Measurements from ENCODE around the gene FOS.

Gene FOS

DNA sequence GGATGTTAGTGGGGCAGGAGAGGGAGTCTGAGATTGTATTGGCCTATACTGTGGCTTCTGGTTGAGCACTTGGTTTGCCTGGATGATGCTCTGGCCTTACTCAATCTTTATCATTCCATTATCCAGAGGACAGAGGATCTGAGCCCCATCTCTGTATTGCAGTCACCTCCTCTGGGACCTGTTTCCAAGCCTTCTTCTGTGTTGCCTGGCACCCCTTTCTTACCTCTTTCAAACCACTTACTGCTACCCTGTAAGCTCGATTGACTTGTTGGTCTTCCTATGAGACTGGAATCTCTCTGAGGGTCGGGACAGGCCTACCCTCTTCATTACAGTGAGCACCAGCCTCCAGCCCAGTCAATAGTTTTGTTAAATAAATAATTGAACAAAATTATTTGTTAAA is 3.0 kb upstream of the FOS start:
- Histone ChIP-seq H3K4me1 (ENCODE audit: control insufficient read depth in 1 of 2, insufficient read depth in 2 of 2, low read length in 2 of 2) (peaks cover 13 to 31% of the 10 kb centered on the region in 2 donors), H3K27me3 (ENCODE audit: control insufficient read depth in 1 of 2, insufficient read depth in 2 of 2, low read length in 2 of 2) (no peaks in the 10 kb centered on the region), H3K9me3 (ENCODE audit: control insufficient read depth in 1 of 2, low read length in 2 of 2) (no peaks in the 10 kb centered on the region), H3K4me3 (ENCODE audit: low read depth in 1 of 2, low read length in 2 of 2) (no peak overlapping the region), H3K9ac (ENCODE audit: low read depth in 1 of 2, low read length in 2 of 2) (no peak overlapping the region), H3K36me3 (ENCODE audit: control insufficient read depth in 1 of 2, insufficient read depth in 2 of 2, low read length in 2 of 2) (peaks cover 7 to 12% of the 10 kb centered on the region in 2 donors), H3K27ac (ENCODE audit: low read depth, low read length) (no peak overlapping the region)

DNA sequence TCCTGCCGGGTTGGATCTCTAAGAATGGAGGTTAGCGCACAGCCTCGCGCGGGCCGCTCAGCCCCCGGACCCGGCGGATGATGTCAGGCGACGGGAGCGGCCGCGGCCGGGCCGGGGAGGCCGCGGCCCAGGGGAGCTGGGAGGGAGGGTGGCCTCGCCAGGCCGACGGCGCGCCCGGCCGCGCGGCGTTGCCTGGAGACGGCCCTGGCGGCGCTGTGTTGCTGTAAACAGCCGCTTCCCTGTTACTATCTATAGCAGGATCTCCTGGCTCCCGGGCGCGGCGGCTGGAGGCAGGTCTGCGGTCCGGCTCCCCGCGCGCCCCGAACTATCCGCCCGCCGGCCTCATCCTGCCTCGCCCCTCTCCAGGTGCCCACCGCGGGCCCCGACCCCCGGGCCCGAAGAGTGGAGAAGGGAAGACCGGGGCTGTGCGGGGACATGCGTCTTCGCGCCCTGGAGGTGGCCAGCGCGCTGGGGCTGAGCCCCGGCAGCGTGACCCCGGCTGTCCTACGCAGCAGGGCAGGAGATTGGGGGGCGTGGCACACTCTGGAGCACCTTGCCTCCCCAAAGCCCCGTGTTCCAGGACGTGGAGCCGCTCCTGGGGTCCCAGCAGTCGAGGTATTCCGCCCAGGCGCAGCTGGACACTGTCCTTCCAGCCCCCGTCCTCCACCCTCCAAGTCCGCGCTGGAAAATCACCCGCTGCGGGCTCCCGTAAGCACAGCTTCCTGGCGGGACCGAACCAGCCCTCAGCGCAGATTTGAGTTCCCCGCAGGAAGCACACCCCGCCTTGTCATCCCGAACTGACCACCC is 1.4 kb upstream of the FOS start:
- Histone ChIP-seq H3K9ac (ENCODE audit: low read depth in 1 of 2, low read length in 2 of 2) (peak overlapping the region; percentile 95 to 100), H3K27ac (ENCODE audit: low read depth, low read length) (peak overlapping the region; percentile 98), H3K4me3 (ENCODE audit: low read depth in 1 of 2, low read length in 2 of 2) (peak overlapping the region; percentile 86 to 99), H3K27me3 (ENCODE audit: control insufficient read depth in 1 of 2, insufficient read depth in 2 of 2, low read length in 2 of 2) (no peaks in the 10 kb centered on the region), H3K9me3 (ENCODE audit: control insufficient read depth in 1 of 2, low read length in 2 of 2) (no peaks in the 10 kb centered on the region), H3K36me3 (ENCODE audit: control insufficient read depth in 1 of 2, insufficient read depth in 2 of 2, low read length in 2 of 2) (peaks cover 20 to 23% of the 10 kb centered on the region in 2 donors), H3K4me1 (ENCODE audit: control insufficient read depth in 1 of 2, insufficient read depth in 2 of 2, low read length in 2 of 2) (peaks cover 28 to 41% of the 10 kb centered on the region in 2 donors)

DNA sequence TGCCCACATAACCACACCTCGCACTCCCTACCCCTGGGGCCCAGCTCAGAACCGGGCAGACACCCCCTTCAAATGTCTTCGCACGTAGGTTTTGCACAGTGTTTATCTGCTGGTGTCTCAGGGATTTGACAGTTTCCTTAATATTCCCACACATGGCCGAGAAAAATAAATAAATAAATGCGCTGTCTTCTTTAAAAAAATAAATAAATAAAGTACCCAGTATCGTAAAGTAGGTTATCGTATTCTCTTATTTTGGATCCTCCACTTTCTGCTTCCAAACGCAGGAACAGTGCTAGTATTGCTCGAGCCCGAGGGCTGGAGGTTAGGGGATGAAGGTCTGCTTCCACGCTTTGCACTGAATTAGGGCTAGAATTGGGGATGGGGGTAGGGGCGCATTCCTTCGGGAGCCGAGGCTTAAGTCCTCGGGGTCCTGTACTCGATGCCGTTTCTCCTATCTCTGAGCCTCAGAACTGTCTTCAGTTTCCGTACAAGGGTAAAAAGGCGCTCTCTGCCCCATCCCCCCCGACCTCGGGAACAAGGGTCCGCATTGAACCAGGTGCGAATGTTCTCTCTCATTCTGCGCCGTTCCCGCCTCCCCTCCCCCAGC is 710 bp upstream of the FOS start:
- Histone ChIP-seq H3K9ac (ENCODE audit: low read depth in 1 of 2, low read length in 2 of 2) (peak overlapping the region; percentile 95 to 100), H3K9me3 (ENCODE audit: control insufficient read depth in 1 of 2, low read length in 2 of 2) (no peaks in the 10 kb centered on the region), H3K27me3 (ENCODE audit: control insufficient read depth in 1 of 2, insufficient read depth in 2 of 2, low read length in 2 of 2) (no peaks in the 10 kb centered on the region), H3K36me3 (ENCODE audit: control insufficient read depth in 1 of 2, insufficient read depth in 2 of 2, low read length in 2 of 2) (peaks cover 22 to 23% of the 10 kb centered on the region in 2 donors), H3K4me3 (ENCODE audit: low read depth in 1 of 2, low read length in 2 of 2) (peak overlapping the region; percentile 86 to 99), H3K4me1 (ENCODE audit: control insufficient read depth in 1 of 2, insufficient read depth in 2 of 2, low read length in 2 of 2) (peaks cover 32 to 45% of the 10 kb centered on the region in 2 donors), H3K27ac (ENCODE audit: low read depth, low read length) (peak overlapping the region; percentile 98)

DNA sequence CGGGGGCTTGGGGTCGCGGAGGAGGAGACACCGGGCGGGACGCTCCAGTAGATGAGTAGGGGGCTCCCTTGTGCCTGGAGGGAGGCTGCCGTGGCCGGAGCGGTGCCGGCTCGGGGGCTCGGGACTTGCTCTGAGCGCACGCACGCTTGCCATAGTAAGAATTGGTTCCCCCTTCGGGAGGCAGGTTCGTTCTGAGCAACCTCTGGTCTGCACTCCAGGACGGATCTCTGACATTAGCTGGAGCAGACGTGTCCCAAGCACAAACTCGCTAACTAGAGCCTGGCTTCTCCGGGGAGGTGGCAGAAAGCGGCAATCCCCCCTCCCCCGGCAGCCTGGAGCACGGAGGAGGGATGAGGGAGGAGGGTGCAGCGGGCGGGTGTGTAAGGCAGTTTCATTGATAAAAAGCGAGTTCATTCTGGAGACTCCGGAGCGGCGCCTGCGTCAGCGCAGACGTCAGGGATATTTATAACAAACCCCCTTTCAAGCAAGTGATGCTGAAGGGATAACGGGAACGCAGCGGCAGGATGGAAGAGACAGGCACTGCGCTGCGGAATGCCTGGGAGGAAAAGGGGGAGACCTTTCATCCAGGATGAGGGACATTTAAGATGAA is 630 bp downstream of the FOS start:
- peaks cover 39 to 50% of the 10 kb centered on the region in 2 donors for H3K4me1 ChIP-seq (ENCODE audit: control insufficient read depth in 1 of 2, insufficient read depth in 2 of 2, low read length in 2 of 2)
- peak overlapping the region; percentile 81 to 99 for H3K4me3 ChIP-seq (ENCODE audit: low read depth in 1 of 2, low read length in 2 of 2)
- H3K9me3 ChIP-seq (ENCODE audit: control insufficient read depth in 1 of 2, low read length in 2 of 2), result no peaks in the 10 kb centered on the region
- peaks cover 22 to 23% of the 10 kb centered on the region in 2 donors for H3K36me3 ChIP-seq (ENCODE audit: control insufficient read depth in 1 of 2, insufficient read depth in 2 of 2, low read length in 2 of 2)
- peak overlapping the region; percentile 93 to 100 for H3K9ac ChIP-seq (ENCODE audit: low read depth in 1 of 2, low read length in 2 of 2)
- H3K27me3 ChIP-seq (ENCODE audit: control insufficient read depth in 1 of 2, insufficient read depth in 2 of 2, low read length in 2 of 2), result no peaks in the 10 kb centered on the region
- H3K27ac ChIP-seq (ENCODE audit: low read depth, low read length), result peak overlapping the region; percentile 95

DNA sequence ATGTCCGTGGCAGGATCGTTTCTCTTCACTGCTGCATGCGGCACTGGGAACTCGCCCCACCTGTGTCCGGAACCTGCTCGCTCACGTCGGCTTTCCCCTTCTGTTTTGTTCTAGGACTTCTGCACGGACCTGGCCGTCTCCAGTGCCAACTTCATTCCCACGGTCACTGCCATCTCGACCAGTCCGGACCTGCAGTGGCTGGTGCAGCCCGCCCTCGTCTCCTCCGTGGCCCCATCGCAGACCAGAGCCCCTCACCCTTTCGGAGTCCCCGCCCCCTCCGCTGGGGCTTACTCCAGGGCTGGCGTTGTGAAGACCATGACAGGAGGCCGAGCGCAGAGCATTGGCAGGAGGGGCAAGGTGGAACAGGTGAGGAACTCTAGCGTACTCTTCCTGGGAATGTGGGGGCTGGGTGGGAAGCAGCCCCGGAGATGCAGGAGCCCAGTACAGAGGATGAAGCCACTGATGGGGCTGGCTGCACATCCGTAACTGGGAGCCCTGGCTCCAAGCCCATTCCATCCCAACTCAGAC is 1.2 kb downstream of the FOS start:
- H3K27me3 ChIP-seq (ENCODE audit: control insufficient read depth in 1 of 2, insufficient read depth in 2 of 2, low read length in 2 of 2), result no peaks in the 10 kb centered on the region
- peak overlapping the region; percentile 95 for H3K27ac ChIP-seq (ENCODE audit: low read depth, low read length)

DNA sequence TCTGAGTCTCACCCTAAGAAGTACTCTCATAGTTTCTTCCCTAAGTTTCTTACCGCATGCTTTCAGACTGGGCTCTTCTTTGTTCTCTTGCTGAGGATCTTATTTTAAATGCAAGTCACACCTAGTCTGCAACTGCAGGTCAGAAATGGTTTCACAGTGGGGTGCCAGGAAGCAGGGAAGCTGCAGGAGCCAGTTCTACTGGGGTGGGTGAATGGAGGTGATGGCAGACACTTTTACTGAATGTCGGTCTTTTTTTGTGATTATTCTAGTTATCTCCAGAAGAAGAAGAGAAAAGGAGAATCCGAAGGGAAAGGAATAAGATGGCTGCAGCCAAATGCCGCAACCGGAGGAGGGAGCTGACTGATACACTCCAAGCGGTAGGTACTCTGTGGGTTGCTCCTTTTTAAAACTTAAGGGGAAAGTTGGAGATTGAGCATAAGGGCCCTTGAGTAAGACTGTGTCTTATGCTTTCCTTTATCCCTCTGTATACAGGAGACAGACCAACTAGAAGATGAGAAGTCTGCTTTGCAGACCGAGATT is 1.7 kb downstream of the FOS start:
- H3K9me3 ChIP-seq (ENCODE audit: control insufficient read depth in 1 of 2, low read length in 2 of 2), result no peaks in the 10 kb centered on the region
- H3K4me1 ChIP-seq (ENCODE audit: control insufficient read depth in 1 of 2, insufficient read depth in 2 of 2, low read length in 2 of 2), result peaks cover 41 to 49% of the 10 kb centered on the region in 2 donors
- H3K4me3 ChIP-seq (ENCODE audit: low read depth in 1 of 2, low read length in 2 of 2), result peak overlapping the region; percentile 81 to 99
- peaks cover 22 to 23% of the 10 kb centered on the region in 2 donors for H3K36me3 ChIP-seq (ENCODE audit: control insufficient read depth in 1 of 2, insufficient read depth in 2 of 2, low read length in 2 of 2)
- H3K9ac ChIP-seq (ENCODE audit: low read depth in 1 of 2, low read length in 2 of 2), result peak overlapping the region; percentile 93 to 100
- H3K27ac ChIP-seq (ENCODE audit: low read depth, low read length), result peak overlapping the region; percentile 95
- no peaks in the 10 kb centered on the region for H3K27me3 ChIP-seq (ENCODE audit: control insufficient read depth in 1 of 2, insufficient read depth in 2 of 2, low read length in 2 of 2)

More for the DNA sequence above, 1.2 kb downstream of the FOS start:
- peak overlapping the region; percentile 93 to 100 for H3K9ac ChIP-seq (ENCODE audit: low read depth in 1 of 2, low read length in 2 of 2)
- peaks cover 41 to 49% of the 10 kb centered on the region in 2 donors for H3K4me1 ChIP-seq (ENCODE audit: control insufficient read depth in 1 of 2, insufficient read depth in 2 of 2, low read length in 2 of 2)
- H3K9me3 ChIP-seq (ENCODE audit: control insufficient read depth in 1 of 2, low read length in 2 of 2), result no peaks in the 10 kb centered on the region
- H3K36me3 ChIP-seq (ENCODE audit: control insufficient read depth in 1 of 2, insufficient read depth in 2 of 2, low read length in 2 of 2), result peaks cover 22 to 23% of the 10 kb centered on the region in 2 donors
- H3K4me3 ChIP-seq (ENCODE audit: low read depth in 1 of 2, low read length in 2 of 2), result peak overlapping the region; percentile 81 to 99

DNA sequence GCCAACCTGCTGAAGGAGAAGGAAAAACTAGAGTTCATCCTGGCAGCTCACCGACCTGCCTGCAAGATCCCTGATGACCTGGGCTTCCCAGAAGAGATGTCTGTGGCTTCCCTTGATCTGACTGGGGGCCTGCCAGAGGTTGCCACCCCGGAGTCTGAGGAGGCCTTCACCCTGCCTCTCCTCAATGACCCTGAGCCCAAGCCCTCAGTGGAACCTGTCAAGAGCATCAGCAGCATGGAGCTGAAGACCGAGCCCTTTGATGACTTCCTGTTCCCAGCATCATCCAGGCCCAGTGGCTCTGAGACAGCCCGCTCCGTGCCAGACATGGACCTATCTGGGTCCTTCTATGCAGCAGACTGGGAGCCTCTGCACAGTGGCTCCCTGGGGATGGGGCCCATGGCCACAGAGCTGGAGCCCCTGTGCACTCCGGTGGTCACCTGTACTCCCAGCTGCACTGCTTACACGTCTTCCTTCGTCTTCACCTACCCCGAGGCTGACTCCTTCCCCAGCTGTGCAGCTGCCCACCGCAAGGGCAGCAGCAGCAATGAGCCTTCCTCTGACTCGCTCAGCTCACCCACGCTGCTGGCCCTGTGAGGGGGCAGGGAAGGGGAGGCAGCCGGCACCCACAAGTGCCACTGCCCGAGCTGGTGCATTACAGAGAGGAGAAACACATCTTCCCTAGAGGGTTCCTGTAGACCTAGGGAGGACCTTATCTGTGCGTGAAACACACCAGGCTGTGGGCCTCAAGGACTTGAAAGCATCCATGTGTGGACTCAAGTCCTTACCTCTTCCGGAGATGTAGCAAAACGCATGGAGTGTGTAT is 2.4 kb downstream of the FOS start:
- H3K27ac ChIP-seq (ENCODE audit: low read depth, low read length), result peak overlapping the region; percentile 95
- H3K4me1 ChIP-seq (ENCODE audit: control insufficient read depth in 1 of 2, insufficient read depth in 2 of 2, low read length in 2 of 2), result peaks cover 41 to 48% of the 10 kb centered on the region in 2 donors
- peak overlapping the region; percentile 81 to 99 for H3K4me3 ChIP-seq (ENCODE audit: low read depth in 1 of 2, low read length in 2 of 2)
- peak overlapping the region; percentile 93 to 100 for H3K9ac ChIP-seq (ENCODE audit: low read depth in 1 of 2, low read length in 2 of 2)
- no peaks in the 10 kb centered on the region for H3K27me3 ChIP-seq (ENCODE audit: control insufficient read depth in 1 of 2, insufficient read depth in 2 of 2, low read length in 2 of 2)
- no peaks in the 10 kb centered on the region for H3K9me3 ChIP-seq (ENCODE audit: control insufficient read depth in 1 of 2, low read length in 2 of 2)
- H3K36me3 ChIP-seq (ENCODE audit: control insufficient read depth in 1 of 2, insufficient read depth in 2 of 2, low read length in 2 of 2), result peaks cover 22 to 23% of the 10 kb centered on the region in 2 donors

DNA sequence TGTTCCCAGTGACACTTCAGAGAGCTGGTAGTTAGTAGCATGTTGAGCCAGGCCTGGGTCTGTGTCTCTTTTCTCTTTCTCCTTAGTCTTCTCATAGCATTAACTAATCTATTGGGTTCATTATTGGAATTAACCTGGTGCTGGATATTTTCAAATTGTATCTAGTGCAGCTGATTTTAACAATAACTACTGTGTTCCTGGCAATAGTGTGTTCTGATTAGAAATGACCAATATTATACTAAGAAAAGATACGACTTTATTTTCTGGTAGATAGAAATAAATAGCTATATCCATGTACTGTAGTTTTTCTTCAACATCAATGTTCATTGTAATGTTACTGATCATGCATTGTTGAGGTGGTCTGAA is 3.0 kb downstream of the FOS start:
- peak overlapping the region; percentile 95 for H3K27ac ChIP-seq (ENCODE audit: low read depth, low read length)
- H3K36me3 ChIP-seq (ENCODE audit: control insufficient read depth in 1 of 2, insufficient read depth in 2 of 2, low read length in 2 of 2), result peaks cover 22 to 23% of the 10 kb centered on the region in 2 donors
- peaks cover 37 to 44% of the 10 kb centered on the region in 2 donors for H3K4me1 ChIP-seq (ENCODE audit: control insufficient read depth in 1 of 2, insufficient read depth in 2 of 2, low read length in 2 of 2)
- no peaks in the 10 kb centered on the region for H3K27me3 ChIP-seq (ENCODE audit: control insufficient read depth in 1 of 2, insufficient read depth in 2 of 2, low read length in 2 of 2)
- peak overlapping the region; percentile 93 to 100 for H3K9ac ChIP-seq (ENCODE audit: low read depth in 1 of 2, low read length in 2 of 2)
- no peaks in the 10 kb centered on the region for H3K9me3 ChIP-seq (ENCODE audit: control insufficient read depth in 1 of 2, low read length in 2 of 2)
- peak overlapping the region; percentile 81 to 99 for H3K4me3 ChIP-seq (ENCODE audit: low read depth in 1 of 2, low read length in 2 of 2)

DNA sequence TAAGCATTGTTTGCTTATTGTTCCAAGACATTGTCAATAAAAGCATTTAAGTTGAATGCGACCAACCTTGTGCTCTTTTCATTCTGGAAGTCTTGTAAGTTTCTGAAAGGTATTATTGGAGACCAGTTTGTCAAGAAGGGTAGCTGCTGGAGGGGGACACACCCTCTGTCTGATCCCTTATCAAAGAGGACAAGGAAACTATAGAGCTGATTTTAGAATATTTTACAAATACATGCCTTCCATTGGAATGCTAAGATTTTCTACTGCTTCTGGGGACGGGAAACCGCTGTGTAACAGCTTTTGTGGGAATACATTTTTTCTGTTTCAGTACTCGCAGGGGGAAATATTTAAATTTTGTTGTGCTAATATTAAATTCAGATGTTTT is 3.5 kb downstream of the FOS start:
- Histone ChIP-seq H3K9ac (ENCODE audit: low read depth in 1 of 2, low read length in 2 of 2) (peak overlapping the region in 1 of 2 donors; percentile 100), H3K4me3 (ENCODE audit: low read depth in 1 of 2, low read length in 2 of 2) (peak overlapping the region; percentile 32 to 40)

More for the DNA sequence above, 3.5 kb downstream of the FOS start:
- H3K36me3 ChIP-seq (ENCODE audit: control insufficient read depth in 1 of 2, insufficient read depth in 2 of 2, low read length in 2 of 2), result peaks cover 22 to 23% of the 10 kb centered on the region in 2 donors
- no peaks in the 10 kb centered on the region for H3K27me3 ChIP-seq (ENCODE audit: control insufficient read depth in 1 of 2, insufficient read depth in 2 of 2, low read length in 2 of 2)
- H3K4me1 ChIP-seq (ENCODE audit: control insufficient read depth in 1 of 2, insufficient read depth in 2 of 2, low read length in 2 of 2), result peaks cover 35 to 44% of the 10 kb centered on the region in 2 donors
- no peaks in the 10 kb centered on the region for H3K9me3 ChIP-seq (ENCODE audit: control insufficient read depth in 1 of 2, low read length in 2 of 2)
- H3K27ac ChIP-seq (ENCODE audit: low read depth, low read length), result peak overlapping the region; percentile 63
